Astrocyte of the spinal cord (primary cell): ENCODE results near the gene HRH1.
"Not testable (repeated sequence)": the region's sequence is repeated elsewhere in the genome, so short reads cannot be mapped to it uniquely, and the experiment has no call there.

Experiments
- DNase-seq: peaks from one replicate; pipeline ENCODE4 v3.0.0; 2011; ENCODE audit warnings: low read depth, low spot score
- H3K4me3 ChIP-seq: 2 replicates; pipeline ENCODE4 v1.5.1; 2011; ENCODE audit warnings: low read depth, mild to moderate bottlenecking, low read length, moderate library complexity
- CTCF ChIP-seq: IDR thresholded peaks from 2 replicates; pipeline ENCODE4 v1.5.1; 2012; ENCODE audit warnings: low read depth, mild to moderate bottlenecking, low read length, inconsistent platforms
- in situ Hi-C: cut with HindIII; loops from 2 replicates; pipeline ENCODE4 v1.10.0; 2017; ENCODE audit warnings: low sequenced_read_pairs

The HRH1 gene

GRCh38 chr3:11161666-11162065 is 7.4 kb downstream of the HRH1 start:
- DNase-seq, result no peak
- in situ Hi-C loops, result no loop called here
- peak; percentile 21 for TF ChIP-seq CTCF

GRCh38 chr3:11162401-11163345 is 8.4 kb downstream of the HRH1 start:
- in situ Hi-C loops, result no loop called here
- TF ChIP-seq CTCF, result no peak
- DNase-seq, result no peak
- no peak overlapping the region for H3K4me3 ChIP-seq

More at GRCh38 chr3:11161666-11162065, 7.4 kb downstream of the HRH1 start:
- no peak overlapping the region for H3K4me3 ChIP-seq

DNA sequence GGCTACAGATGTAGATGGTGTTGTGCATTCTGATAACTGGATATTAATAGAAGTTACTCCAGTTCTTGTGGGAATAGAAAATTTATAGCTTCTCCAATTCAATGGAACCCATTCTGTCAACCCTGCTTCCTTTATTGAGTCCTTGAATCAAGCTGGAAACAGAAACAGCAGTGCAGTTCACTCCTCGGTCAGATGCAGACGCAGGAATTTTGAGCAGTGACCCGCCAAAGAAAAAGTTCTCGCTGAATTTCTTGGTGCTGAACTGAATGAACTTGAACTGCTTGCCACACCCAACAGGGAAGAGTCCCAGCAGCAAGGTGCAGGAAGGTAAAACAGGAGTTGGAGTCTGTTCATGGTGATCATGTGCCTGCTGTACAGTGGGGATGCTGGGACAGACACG is 10.3 kb downstream of the HRH1 start:
- in situ Hi-C loops, result no loop called here
- no peak for TF ChIP-seq CTCF
- peak; percentile 36 for DNase-seq
- H3K4me3 ChIP-seq, result no peak overlapping the region

DNA sequence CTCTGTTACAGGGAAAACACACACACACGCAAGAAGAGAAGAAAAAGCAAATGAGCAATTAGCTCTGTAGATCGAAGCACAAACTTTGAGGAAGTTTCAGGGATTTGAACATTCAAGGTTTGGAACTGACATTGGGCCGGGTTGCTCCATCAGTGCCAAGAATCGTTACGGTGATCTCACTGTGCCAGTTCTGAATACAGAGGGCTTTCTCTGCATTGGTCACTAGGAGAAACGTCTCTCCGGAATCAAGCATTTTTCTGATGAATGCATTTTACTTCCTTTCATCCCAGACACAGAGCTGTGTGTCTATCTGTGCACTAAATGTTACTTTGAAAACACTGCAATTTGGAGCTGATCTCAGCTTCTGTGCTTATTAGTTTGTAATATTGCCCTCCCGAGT is 11.2 kb downstream of the HRH1 start:
- H3K4me3 ChIP-seq, result no peak overlapping the region
- no peak for TF ChIP-seq CTCF
- in situ Hi-C loops, result no loop called here
- DNase-seq, result no peak

GRCh38 chr3:11166807-11167400 is 12.6 kb downstream of the HRH1 start:
- H3K4me3 ChIP-seq, in situ Hi-C loops, DNase-seq: not testable (repeated sequence)

DNA sequence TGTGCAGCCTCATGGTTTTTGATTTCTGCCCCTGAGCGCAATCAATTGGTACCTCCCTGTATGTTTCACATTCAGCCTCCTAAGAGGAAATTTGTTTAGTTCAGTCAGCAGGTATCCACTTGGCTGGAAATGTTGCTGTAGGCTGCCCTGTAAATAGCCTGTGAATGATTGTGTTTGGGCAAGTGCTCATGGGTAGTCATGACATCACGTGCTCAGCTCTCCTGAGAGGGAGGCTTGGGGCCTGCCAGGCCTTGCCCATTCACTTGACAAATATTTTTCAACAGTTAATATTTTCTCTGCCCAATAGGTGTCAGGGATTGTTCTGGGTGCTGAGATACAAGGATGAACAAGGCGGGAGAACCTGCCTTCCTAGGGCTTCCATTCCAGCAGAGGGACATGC is 13.3 kb downstream of the HRH1 start:
- TF ChIP-seq CTCF, result no peak
- no peak overlapping the region for H3K4me3 ChIP-seq
- no peak for DNase-seq
- in situ Hi-C loops, result no loop called here

DNA sequence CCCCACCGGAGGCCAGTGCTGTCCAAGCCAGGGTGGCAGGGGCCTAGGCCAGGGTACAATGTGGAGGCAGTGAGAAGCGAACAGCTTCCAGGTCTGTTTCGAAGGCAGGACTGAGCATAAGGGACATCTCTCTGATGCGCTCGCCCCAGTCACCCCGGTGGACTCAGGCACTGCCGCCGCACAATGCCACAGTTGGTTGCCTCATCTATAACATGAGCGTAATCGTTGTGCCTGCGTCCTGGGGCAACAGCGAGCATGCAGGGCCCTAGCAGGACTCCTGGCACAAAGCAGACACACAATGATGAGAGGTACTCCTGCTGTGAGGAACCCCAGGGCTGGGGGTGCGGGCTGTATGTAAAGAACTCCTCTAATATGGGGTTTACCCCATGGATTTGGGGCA is 14.1 kb downstream of the HRH1 start:
- in situ Hi-C loops, result no loop called here
- no peak overlapping the region for H3K4me3 ChIP-seq
- TF ChIP-seq CTCF, result no peak
- DNase-seq, result no peak
